PC-3 (cell line): ENCODE measurements around the gene RREB1. TPM values are rescaled to one million over a fixed set of nuclear protein-coding genes. Genes with fewer than 3 reads are reported as not detected.

Experiments used
- ATAC-seq: fragments of 200-7000 bp; cut with Tn5 transposase; 2 replicates; pipeline ENCODE4 v1.9.1; 2020; ENCODE audit warnings: mild to moderate bottlenecking, moderate library complexity
- BruUV-seq: library from RNA; stranded (reverse); fragments of 400-500 nt; replicated peaks from 2 replicates; lab custom pipeline; 2021; lab: Mats Ljungman, UMichigan
- CTCF ChIA-PET: fragments of 300-600 bp; sonication (Branson Sonifier 250); formaldehyde crosslinking; loops from one replicate; lab custom pipeline; 2022; ENCODE audit warnings: antibody characterized with exemption; lab: Charles Lee
- POLR2A ChIA-PET: fragments of 300-600 bp; sonication (Branson Sonifier 250); formaldehyde crosslinking; loops from one replicate; lab custom pipeline; 2022; ENCODE audit warnings: antibody characterized with exemption; ENCODE audit not compliant: unreplicated experiment; lab: Charles Lee
- DNase-seq: peaks from one replicate; pipeline ENCODE4 v3.0.0-alpha.2; 2015
- H2AFZ ChIP-seq: fragments of 300-600 bp; sonication (generic); 2 replicates; pipeline ENCODE4 v1.6.0; 2016; ENCODE audit warnings: antibody characterized with exemption, low read length
- H3F3A ChIP-seq: fragments of 300-600 bp; sonication (generic); one replicate; pipeline ENCODE4 v1.6.0; 2017; ENCODE audit warnings: antibody characterized with exemption, low read length, control low read depth, mild to moderate bottlenecking; ENCODE audit not compliant: unreplicated experiment
- H3K27ac ChIP-seq: fragments of 300-600 bp; sonication (generic); 2 replicates; pipeline ENCODE4 v1.5.1; 2016; ENCODE audit warnings: mild to moderate bottlenecking, low read length
- H3K27me3 ChIP-seq: fragments of 300-600 bp; sonication (generic); 2 replicates; pipeline ENCODE4 v1.6.1; 2016; ENCODE audit warnings: low read length, mixed read lengths
- H3K36me3 ChIP-seq: fragments of 300-600 bp; sonication (generic); 2 replicates; pipeline ENCODE4 v1.6.1; 2016; ENCODE audit warnings: low read depth, mixed run types, low read length, mixed read lengths
- H3K4me1 ChIP-seq: fragments of 300-600 bp; sonication (generic); 2 replicates; pipeline ENCODE4 v1.5.1; 2016; ENCODE audit warnings: low read length; ENCODE audit not compliant: insufficient read depth
- H3K4me2 ChIP-seq: fragments of 300-600 bp; sonication (generic); 2 replicates; pipeline ENCODE4 v1.6.0; 2016; ENCODE audit warnings: low read length
- H3K4me3 ChIP-seq: fragments of 300-600 bp; sonication (generic); 2 replicates; pipeline ENCODE4 v1.5.1; 2016; ENCODE audit warnings: mild to moderate bottlenecking, low read length, mixed read lengths
- H3K79me2 ChIP-seq: fragments of 300-600 bp; sonication (generic); 2 replicates; pipeline ENCODE4 v1.6.1; 2017; ENCODE audit warnings: low read length, mixed read lengths
- H3K9ac ChIP-seq: fragments of 300-600 bp; sonication (generic); 2 replicates; pipeline ENCODE4 v1.6.0; 2016; ENCODE audit warnings: mild to moderate bottlenecking, low read length
- H3K9me2 ChIP-seq: fragments of 300-600 bp; sonication (generic); replicated peaks from 2 replicates; pipeline ENCODE4 v1.6.1; 2016; ENCODE audit warnings: mixed run types, low read length, mixed read lengths
- H3K9me3 ChIP-seq: fragments of 300-600 bp; sonication (generic); 2 replicates; pipeline ENCODE4 v1.6.1; 2016; ENCODE audit warnings: low read length, mixed read lengths
- H4K20me1 ChIP-seq: fragments of 300-600 bp; sonication (generic); 2 replicates; pipeline ENCODE4 v1.6.1; 2016; ENCODE audit warnings: low read length, mixed read lengths
- EZH2 ChIP-seq: fragments of 300-600 bp; sonication (generic); IDR thresholded peaks from one replicate; pipeline ENCODE4 v1.6.1; 2017; ENCODE audit warnings: antibody characterized with exemption, mild to moderate bottlenecking, low read length; ENCODE audit not compliant: unreplicated experiment
- EZH2phosphoT487 ChIP-seq: fragments of 300-600 bp; sonication (generic); IDR thresholded peaks from 2 replicates; pipeline ENCODE4 v1.6.1; 2018; ENCODE audit warnings: mild to moderate bottlenecking, antibody characterized with exemption, low read length, borderline replicate concordance
- intact Hi-C: fragments of 100-400 bp; cut with micrococcal nuclease; formaldehyde crosslinking; loops from 2 replicates; pipeline ENCODE4 v1.9.0; 2023
- total RNA-seq: library from RNA; depleted of rRNA; stranded (reverse); fragments of >200 nt; gene quantifications from 2 replicates; pipeline ENCODE4 v1.2.3, GENCODE V29; 2014
- TF ChIP-seq, protein P1 (sequence below): fragments of 300-600 bp; sonication (generic); conservative IDR thresholded peaks from 2 replicates; pipeline ENCODE4 v1.5.1; 2017; ENCODE audit warnings: antibody characterized with exemption, low read depth, mild to moderate bottlenecking, low read length

The RREB1 gene
- total RNA-seq, 1 experiment from 2014 or later = 26.0 TPM

DNA sequence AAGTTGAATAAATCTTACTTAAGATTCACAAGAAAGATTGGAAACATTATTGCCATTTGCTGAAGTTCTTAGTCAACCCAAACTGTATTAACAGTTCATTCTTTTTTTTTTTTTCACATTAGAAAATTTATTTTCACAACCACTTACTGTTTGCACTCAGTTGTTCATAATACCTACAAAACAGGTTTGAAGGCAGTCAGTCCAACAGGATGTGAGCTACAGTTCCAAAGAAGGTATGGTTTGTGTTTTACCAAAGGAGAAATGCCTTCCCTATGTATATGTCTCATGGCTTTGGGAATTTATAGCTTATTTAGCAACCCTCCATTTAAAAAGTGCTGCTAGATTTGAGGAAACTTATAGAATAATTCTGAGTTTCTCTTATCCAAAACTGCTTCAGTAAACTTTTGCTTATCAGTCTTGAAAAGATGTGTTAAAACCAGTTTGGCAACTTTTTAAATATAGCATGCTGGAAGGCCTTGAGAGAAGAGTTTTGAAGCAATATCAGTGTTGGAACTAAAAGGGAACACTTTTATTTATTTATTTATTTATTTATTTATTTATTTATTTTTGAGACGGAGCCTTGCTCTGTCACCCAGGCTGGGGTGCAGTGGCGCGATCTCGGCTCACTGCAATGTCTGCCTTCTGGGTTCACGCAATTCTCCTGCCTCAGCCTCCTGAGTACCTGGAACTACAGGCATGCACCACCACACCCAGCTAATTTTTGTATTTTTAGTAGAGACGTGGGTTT lies 46.8 kb upstream of the RREB1 start:
- H3K4me1 ChIP-seq = peaks cover 47% of the 10 kb centered on the region
- no peaks in the 10 kb centered on the region for H3K9me2 ChIP-seq
- POLR2A ChIA-PET = interaction anchor here (0.6 kb wide), 1 partner anchor 240 kb away, joined by 5 read pairs; no protein-coding TSS in a partner anchor
- CTCF ChIA-PET = interaction anchor here (0.5 to 0.7 kb wide), 2 partner anchors 215 to 337 kb away, joined by 3 to 4 read pairs; no protein-coding TSS in a partner anchor
- H2AFZ ChIP-seq = no peak overlapping the region
- H3K4me2 ChIP-seq = peak overlapping the region; percentile 68
- no peaks in the 10 kb centered on the region for H4K20me1 ChIP-seq
- H3K9ac ChIP-seq = peak overlapping the region; percentile 26; the same call in 1 of the 2 replicates
- ATAC-seq = 0 out of 2 replicates have a peak, but pooled peaks have one; percentile 11
- no peaks in the 10 kb centered on the region for H3K36me3 ChIP-seq
- no TSS peak for BruUV-seq
- no peaks in the 10 kb centered on the region for H3K9me3 ChIP-seq
- H3K27ac ChIP-seq = peak overlapping the region; percentile 82
- H3F3A ChIP-seq = peaks cover 7% of the 10 kb centered on the region
- peak; percentile 83 for DNase-seq
- intact Hi-C loops = no loop called here
- H3K79me2 ChIP-seq = 0 out of 2 replicates have a peak, but pooled peaks cover 5% of the 10 kb centered on the region
- no peaks in the 10 kb centered on the region for H3K27me3 ChIP-seq
- no peak for TF ChIP-seq EZH2
- no peak for TF ChIP-seq EZH2phosphoT487
- TF ChIP-seq, protein P1, sequence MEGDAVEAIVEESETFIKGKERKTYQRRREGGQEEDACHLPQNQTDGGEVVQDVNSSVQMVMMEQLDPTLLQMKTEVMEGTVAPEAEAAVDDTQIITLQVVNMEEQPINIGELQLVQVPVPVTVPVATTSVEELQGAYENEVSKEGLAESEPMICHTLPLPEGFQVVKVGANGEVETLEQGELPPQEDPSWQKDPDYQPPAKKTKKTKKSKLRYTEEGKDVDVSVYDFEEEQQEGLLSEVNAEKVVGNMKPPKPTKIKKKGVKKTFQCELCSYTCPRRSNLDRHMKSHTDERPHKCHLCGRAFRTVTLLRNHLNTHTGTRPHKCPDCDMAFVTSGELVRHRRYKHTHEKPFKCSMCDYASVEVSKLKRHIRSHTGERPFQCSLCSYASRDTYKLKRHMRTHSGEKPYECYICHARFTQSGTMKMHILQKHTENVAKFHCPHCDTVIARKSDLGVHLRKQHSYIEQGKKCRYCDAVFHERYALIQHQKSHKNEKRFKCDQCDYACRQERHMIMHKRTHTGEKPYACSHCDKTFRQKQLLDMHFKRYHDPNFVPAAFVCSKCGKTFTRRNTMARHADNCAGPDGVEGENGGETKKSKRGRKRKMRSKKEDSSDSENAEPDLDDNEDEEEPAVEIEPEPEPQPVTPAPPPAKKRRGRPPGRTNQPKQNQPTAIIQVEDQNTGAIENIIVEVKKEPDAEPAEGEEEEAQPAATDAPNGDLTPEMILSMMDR = no peak
- no peak overlapping the region for H3K4me3 ChIP-seq

DNA sequence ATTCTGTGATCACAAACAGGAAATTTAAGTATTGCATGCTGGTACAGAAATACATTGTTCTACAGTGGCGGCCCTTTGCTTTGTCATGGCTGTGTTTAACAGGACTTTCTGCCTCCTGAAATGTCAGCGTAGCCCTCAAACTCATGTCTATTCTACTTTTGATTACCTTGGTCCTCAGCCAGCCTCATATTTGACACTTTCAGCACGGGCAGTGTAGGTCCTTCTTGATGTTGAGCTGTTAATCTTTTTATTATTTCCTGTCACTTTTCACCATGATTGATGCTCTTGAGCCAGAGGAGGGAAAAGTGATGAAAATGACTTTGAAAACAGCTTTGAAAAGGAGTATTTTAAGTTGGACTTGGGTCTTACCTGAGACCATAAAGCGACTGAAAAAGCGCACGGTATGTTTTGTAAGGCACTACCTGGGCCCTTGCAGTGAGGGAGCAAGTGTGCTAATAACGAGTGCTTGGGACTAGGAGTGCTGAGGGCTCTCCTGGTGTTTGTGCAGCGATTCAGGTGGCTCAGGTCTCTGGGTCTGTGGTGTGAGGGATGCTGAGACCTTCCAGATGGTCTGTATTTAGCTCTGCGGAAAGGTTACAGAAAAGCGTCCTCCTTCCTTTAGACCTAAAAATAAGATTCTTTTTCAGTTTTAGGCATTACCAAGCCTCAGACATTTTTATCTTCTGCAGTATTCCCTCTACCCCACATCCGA lies 45.2 kb upstream of the RREB1 start:
- no peak overlapping the region for H2AFZ ChIP-seq
- H3K9ac ChIP-seq = no peak overlapping the region
- no peaks in the 10 kb centered on the region for H4K20me1 ChIP-seq
- no peaks in the 10 kb centered on the region for H3K9me2 ChIP-seq
- H3K27me3 ChIP-seq = no peaks in the 10 kb centered on the region
- TF ChIP-seq EZH2phosphoT487 (no peak), EZH2 (no peak)
- TF ChIP-seq, protein P1 = no peak
- DNase-seq (no peak), ATAC-seq (no peak)
- H3K36me3 ChIP-seq = no peaks in the 10 kb centered on the region
- H3K9me3 ChIP-seq = no peaks in the 10 kb centered on the region
- POLR2A ChIA-PET = no interaction called here
- no peak overlapping the region for H3K4me3 ChIP-seq
- peaks cover 7% of the 10 kb centered on the region for H3F3A ChIP-seq
- H3K4me1 ChIP-seq = peaks cover 41% of the 10 kb centered on the region
- CTCF ChIA-PET = no interaction called here
- no peak overlapping the region for H3K4me2 ChIP-seq
- intact Hi-C loops = no loop called here
- BruUV-seq = no TSS peak
- 0 out of 2 replicates have a peak, but pooled peaks cover 5% of the 10 kb centered on the region for H3K79me2 ChIP-seq
- no peak overlapping the region for H3K27ac ChIP-seq
